ENCODE measurements around the gene SLC9A5.
A peak's percentile ranks its signal among the peaks of the same experiment; 100 is the strongest.

Gene SLC9A5

GRCh38 chr16:67226295-67226803 lies 22.4 kb upstream of the SLC9A5 start:
- H3K4me2 ChIP-seq (ENCODE audit: low read length): peak overlapping the region; percentile 82

DNA sequence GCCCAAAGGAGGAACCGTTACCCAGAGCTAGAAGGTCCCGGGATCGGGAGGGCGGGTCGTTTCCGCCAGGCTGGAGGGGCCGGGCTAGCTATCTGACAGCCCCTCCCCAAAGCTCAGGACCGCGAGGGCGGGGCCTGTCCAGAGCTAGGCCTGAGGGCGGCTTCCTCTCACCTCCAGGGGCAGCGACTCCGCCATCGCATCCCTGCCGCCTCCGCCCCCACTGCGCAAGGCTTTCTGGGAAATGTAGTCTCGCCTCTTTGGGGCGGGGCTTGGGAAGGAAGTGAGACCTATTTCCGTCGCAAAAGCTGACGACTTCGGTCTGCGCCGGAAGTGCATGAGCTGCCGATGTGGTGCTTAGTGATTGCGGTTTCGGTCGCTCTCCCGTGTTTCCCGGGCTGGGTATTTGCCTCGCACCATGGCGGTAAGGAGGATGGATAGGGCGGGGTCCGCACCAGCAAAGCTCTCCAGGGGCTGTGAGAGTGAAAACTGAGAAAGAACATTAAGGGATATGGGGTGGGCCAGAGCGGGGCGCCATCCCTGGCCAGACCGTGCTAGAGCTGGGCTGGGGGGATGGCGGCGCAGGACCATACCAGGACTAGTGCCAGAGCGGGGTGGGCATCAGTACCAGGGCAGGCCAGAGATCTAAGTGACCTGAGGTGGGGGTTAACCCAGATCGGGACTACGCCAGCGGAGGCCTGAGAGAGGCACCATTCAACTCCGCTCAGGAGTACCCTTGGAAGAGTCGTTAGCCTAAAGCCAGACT lies 21.8 kb upstream of the SLC9A5 start, which contains the start of gene TMEM208:
Gene TMEM208, plus strand, starts transcription at position 327 of the 763 bp plus-strand sequence. Its CDS starts 89 bp downstream, at position 416.
- Histone ChIP-seq H3K4me2 (ENCODE audit: low read length) (peak within 1 kb of the TSS; percentile 82), H3K4me3 (ENCODE audit: low read depth, low read length) (peak within 1 kb of the TSS; percentile 95), H2AK5ac (ENCODE audit: low read length) (peak within 1 kb of the TSS; percentile 99), H3K4ac (ENCODE audit: low read depth, low read length) (peak within 1 kb of the TSS; percentile 98), H3K23ac (ENCODE audit: low read length) (no peak within 1 kb of the TSS), H4K12ac (ENCODE audit: low read depth, low read length) (peak within 1 kb of the TSS; percentile 96), H3K27me3 (ENCODE audit: insufficient read depth, low read length) (no peaks in the 10 kb centered on the region), H4K8ac (ENCODE audit: low read depth, low read length) (peak within 1 kb of the TSS; percentile 99), H3K79me2 (ENCODE audit: control insufficient read depth, insufficient read depth, low read length, poor library complexity) (peaks cover 9% of the 10 kb centered on the region), H3K36me3 (ENCODE audit: control insufficient read depth in 1 of 2, insufficient read depth in 2 of 2, low read length in 2 of 2) (peaks cover 40 to 41% of the 10 kb centered on the region in 2 experiments), H3K4me1 (ENCODE audit: control insufficient read depth in 1 of 2, insufficient read depth in 2 of 2, low read length in 2 of 2) (peaks cover 12% of the 10 kb centered on the region in 2 experiments), H4K91ac (ENCODE audit: low read depth, low read length) (peak within 1 kb of the TSS; percentile 94), H3K18ac (ENCODE audit: low read length) (peak within 1 kb of the TSS; percentile 88), H3K9me3 (ENCODE audit: insufficient read depth, low read depth, low read length) (peaks cover 1% of the 10 kb centered on the region), H2AFZ (ENCODE audit: insufficient read depth, low read length, poor library complexity) (peak within 1 kb of the TSS; percentile 86), H2BK12ac (ENCODE audit: low read length) (peak within 1 kb of the TSS; percentile 42), H3K27ac (ENCODE audit: low read depth, low read length) (no peak within 1 kb of the TSS), H2BK120ac (ENCODE audit: insufficient read depth, low read length, poor library complexity) (peak within 1 kb of the TSS; percentile 56), H2BK5ac (ENCODE audit: low read depth, low read length, poor library complexity) (peak within 1 kb of the TSS; percentile 82), H3K79me1 (ENCODE audit: low read length) (peaks cover 8% of the 10 kb centered on the region), H3K9ac (ENCODE audit: low read length) (peak within 1 kb of the TSS; percentile 87), H3K14ac (ENCODE audit: low read length) (peak within 1 kb of the TSS; percentile 96)
- peak; percentile 100 for DNase-seq
- no CpG with 5 or more reads among the region's 46 CpGs for WGBS (ENCODE audit: extremely low coverage, insufficient coverage, insufficient read length)

More at GRCh38 chr16:67226295-67226803, 22.4 kb upstream of the SLC9A5 start:
- H3K23ac ChIP-seq (ENCODE audit: low read length): no peak overlapping the region
- peak overlapping the region; percentile 59 for H3K14ac ChIP-seq (ENCODE audit: low read length)
- H2BK5ac ChIP-seq (ENCODE audit: low read depth, low read length, poor library complexity): no peak overlapping the region
- peak overlapping the region; percentile 89 for H4K12ac ChIP-seq (ENCODE audit: low read depth, low read length)
- peak overlapping the region; percentile 73 for H4K91ac ChIP-seq (ENCODE audit: low read depth, low read length)
- no peak overlapping the region for H2BK120ac ChIP-seq (ENCODE audit: insufficient read depth, low read length, poor library complexity)
- peak overlapping the region; percentile 73 for H2AFZ ChIP-seq (ENCODE audit: insufficient read depth, low read length, poor library complexity)
- H3K79me1 ChIP-seq (ENCODE audit: low read length): peaks cover 8% of the 10 kb centered on the region
- peak overlapping the region; percentile 44 for H3K18ac ChIP-seq (ENCODE audit: low read length)
- no peak overlapping the region for H2AK5ac ChIP-seq (ENCODE audit: low read length)
- WGBS (ENCODE audit: extremely low coverage, insufficient coverage, insufficient read length): no CpG with 5 or more reads among the region's 12 CpGs
- peaks cover 9% of the 10 kb centered on the region for H3K79me2 ChIP-seq (ENCODE audit: control insufficient read depth, insufficient read depth, low read length, poor library complexity)
- H3K9ac ChIP-seq (ENCODE audit: low read length): no peak overlapping the region
- no peak for DNase-seq
- H2BK12ac ChIP-seq (ENCODE audit: low read length): peak overlapping the region; percentile 42
- H3K4me1 ChIP-seq (ENCODE audit: control insufficient read depth in 1 of 2, insufficient read depth in 2 of 2, low read length in 2 of 2): peaks cover 12% of the 10 kb centered on the region in 2 experiments
- no peak overlapping the region for H3K27ac ChIP-seq (ENCODE audit: low read depth, low read length)
- H3K4ac ChIP-seq (ENCODE audit: low read depth, low read length): peak overlapping the region; percentile 38
- H3K9me3 ChIP-seq (ENCODE audit: insufficient read depth, low read depth, low read length): peaks cover 1% of the 10 kb centered on the region
- peak overlapping the region; percentile 91 for H4K8ac ChIP-seq (ENCODE audit: low read depth, low read length)
- peak overlapping the region; percentile 79 for H3K4me3 ChIP-seq (ENCODE audit: low read depth, low read length)
- H3K36me3 ChIP-seq (ENCODE audit: control insufficient read depth in 1 of 2, insufficient read depth in 2 of 2, low read length in 2 of 2): peaks cover 34% of the 10 kb centered on the region in 2 experiments
- H3K27me3 ChIP-seq (ENCODE audit: insufficient read depth, low read length): no peaks in the 10 kb centered on the region

GRCh38 chr16:67227567-67227921 lies 21.2 kb upstream of the SLC9A5 start:
- no peak overlapping the region for H2BK12ac ChIP-seq (ENCODE audit: low read length)
- H3K27ac ChIP-seq (ENCODE audit: low read depth, low read length): no peak overlapping the region
- H2AK5ac ChIP-seq (ENCODE audit: low read length): peak overlapping the region; percentile 99
- peak overlapping the region; percentile 86 for H2AFZ ChIP-seq (ENCODE audit: insufficient read depth, low read length, poor library complexity)
- peak overlapping the region; percentile 56 for H2BK120ac ChIP-seq (ENCODE audit: insufficient read depth, low read length, poor library complexity)
- no peak overlapping the region for H2BK5ac ChIP-seq (ENCODE audit: low read depth, low read length, poor library complexity)
- H4K8ac ChIP-seq (ENCODE audit: low read depth, low read length): peak overlapping the region; percentile 99
- H3K14ac ChIP-seq (ENCODE audit: low read length): peak overlapping the region; percentile 96
- peak overlapping the region; percentile 76 for H3K4me2 ChIP-seq (ENCODE audit: low read length)
- no peak for DNase-seq
- peak overlapping the region; percentile 94 for H4K91ac ChIP-seq (ENCODE audit: low read depth, low read length)
- peaks cover 12% of the 10 kb centered on the region in 2 experiments for H3K4me1 ChIP-seq (ENCODE audit: control insufficient read depth in 1 of 2, insufficient read depth in 2 of 2, low read length in 2 of 2)
- H3K9me3 ChIP-seq (ENCODE audit: insufficient read depth, low read depth, low read length): peaks cover 1% of the 10 kb centered on the region
- H3K9ac ChIP-seq (ENCODE audit: low read length): peak overlapping the region; percentile 87
- H3K27me3 ChIP-seq (ENCODE audit: insufficient read depth, low read length): no peaks in the 10 kb centered on the region
- H3K36me3 ChIP-seq (ENCODE audit: control insufficient read depth in 1 of 2, insufficient read depth in 2 of 2, low read length in 2 of 2): peaks cover 41% of the 10 kb centered on the region in 2 experiments
- H3K4ac ChIP-seq (ENCODE audit: low read depth, low read length): peak overlapping the region; percentile 98
- no peak overlapping the region for H3K23ac ChIP-seq (ENCODE audit: low read length)
- no CpG with 5 or more reads among the region's 12 CpGs for WGBS (ENCODE audit: extremely low coverage, insufficient coverage, insufficient read length)
- H3K79me1 ChIP-seq (ENCODE audit: low read length): peaks cover 8% of the 10 kb centered on the region
- peaks cover 9% of the 10 kb centered on the region for H3K79me2 ChIP-seq (ENCODE audit: control insufficient read depth, insufficient read depth, low read length, poor library complexity)
- peak overlapping the region; percentile 96 for H4K12ac ChIP-seq (ENCODE audit: low read depth, low read length)
- H3K4me3 ChIP-seq (ENCODE audit: low read depth, low read length): peak overlapping the region; percentile 95
- peak overlapping the region; percentile 88 for H3K18ac ChIP-seq (ENCODE audit: low read length)

- no peak overlapping the region for H3K23ac ChIP-seq (ENCODE audit: low read length)
- peaks cover 9% of the 10 kb centered on the region for H3K79me2 ChIP-seq (ENCODE audit: control insufficient read depth, insufficient read depth, low read length, poor library complexity)
- H3K4me1 ChIP-seq (ENCODE audit: control insufficient read depth in 1 of 2, insufficient read depth in 2 of 2, low read length in 2 of 2): peaks cover 12% of the 10 kb centered on the region in 2 experiments
- H4K12ac ChIP-seq (ENCODE audit: low read depth, low read length): no peak overlapping the region
- no peak overlapping the region for H2BK5ac ChIP-seq (ENCODE audit: low read depth, low read length, poor library complexity)
- no peak overlapping the region for H3K27ac ChIP-seq (ENCODE audit: low read depth, low read length)
- H3K18ac ChIP-seq (ENCODE audit: low read length): no peak overlapping the region
- H2AFZ ChIP-seq (ENCODE audit: insufficient read depth, low read length, poor library complexity): no peak overlapping the region
- WGBS (ENCODE audit: extremely low coverage, insufficient coverage, insufficient read length): no CpG with 5 or more reads among the region's 9 CpGs
- H4K91ac ChIP-seq (ENCODE audit: low read depth, low read length): no peak overlapping the region
- H3K14ac ChIP-seq (ENCODE audit: low read length): no peak overlapping the region
- H3K9me3 ChIP-seq (ENCODE audit: insufficient read depth, low read depth, low read length): no peaks in the 10 kb centered on the region
- peak overlapping the region; percentile 98 for H3K4ac ChIP-seq (ENCODE audit: low read depth, low read length)
- peaks cover 41% of the 10 kb centered on the region in 2 experiments for H3K36me3 ChIP-seq (ENCODE audit: control insufficient read depth in 1 of 2, insufficient read depth in 2 of 2, low read length in 2 of 2)
- no peak overlapping the region for H2AK5ac ChIP-seq (ENCODE audit: low read length)
- peak overlapping the region; percentile 76 for H3K4me2 ChIP-seq (ENCODE audit: low read length)
- no peak overlapping the region for H2BK12ac ChIP-seq (ENCODE audit: low read length)
- peak overlapping the region; percentile 26 for H4K8ac ChIP-seq (ENCODE audit: low read depth, low read length)
- no peak overlapping the region for H3K4me3 ChIP-seq (ENCODE audit: low read depth, low read length)
- H3K9ac ChIP-seq (ENCODE audit: low read length): no peak overlapping the region
- H3K79me1 ChIP-seq (ENCODE audit: low read length): peaks cover 8% of the 10 kb centered on the region
- no peak for DNase-seq
- no peaks in the 10 kb centered on the region for H3K27me3 ChIP-seq (ENCODE audit: insufficient read depth, low read length)
- no peak overlapping the region for H2BK120ac ChIP-seq (ENCODE audit: insufficient read depth, low read length, poor library complexity)
These were observed 20.6 kb upstream of the SLC9A5 start for GRCh38 chr16:67228034-67228785.
